Neural crest cell (in vitro differentiated cells): Measurements from ENCODE around the gene TRIM66. TPM values are rescaled to one million over a fixed set of nuclear protein-coding genes. Genes with fewer than 3 reads are reported as not detected.

ENCODE experiments used
- DNase-seq: peaks from one replicate; pipeline ENCODE4 v3.0.0; 2021; ENCODE audit warnings: low read depth, mixed read lengths, low spot score
- H3K27ac Mint-ChIP-seq: one replicate; pipeline ENCODE4 v1.8.0; 2021; ENCODE audit warnings: mild to moderate bottlenecking, mixed read lengths; ENCODE audit not compliant: unreplicated experiment
- H3K27me3 Mint-ChIP-seq: 2 replicates; pipeline ENCODE4 v1.8.0; 2021; ENCODE audit warnings: low read depth, mild to moderate bottlenecking, mixed read lengths
- H3K36me3 Mint-ChIP-seq: 2 replicates; pipeline ENCODE4 v1.8.0; 2021; ENCODE audit warnings: low read depth, mild to moderate bottlenecking, mixed read lengths
- H3K4me1 Mint-ChIP-seq: 2 replicates; pipeline ENCODE4 v1.8.0; 2021; ENCODE audit warnings: mixed read lengths
- H3K4me3 Mint-ChIP-seq: one replicate; pipeline ENCODE4 v1.8.0; 2021; ENCODE audit warnings: mild to moderate bottlenecking, mixed read lengths
- H3K9me3 Mint-ChIP-seq: 2 replicates; pipeline ENCODE4 v1.8.0; 2021; ENCODE audit warnings: mixed read lengths
- total RNA-seq: library from RNA; stranded (reverse); gene quantifications from 2 replicates; pipeline ENCODE4 v1.2.1, GENCODE V29; 2021
- TF ChIP-seq, protein P1 (sequence below): fragments of 200-600 bp; sonication (generic); conservative IDR thresholded peaks from 2 replicates; pipeline ENCODE4 v1.5.0; 2021; ENCODE audit warnings: antibody characterized with exemption, mild to moderate bottlenecking

TRIM66 gene
- total RNA-seq, 1 donor from 2014 or later, result 6.5 TPM

DNA sequence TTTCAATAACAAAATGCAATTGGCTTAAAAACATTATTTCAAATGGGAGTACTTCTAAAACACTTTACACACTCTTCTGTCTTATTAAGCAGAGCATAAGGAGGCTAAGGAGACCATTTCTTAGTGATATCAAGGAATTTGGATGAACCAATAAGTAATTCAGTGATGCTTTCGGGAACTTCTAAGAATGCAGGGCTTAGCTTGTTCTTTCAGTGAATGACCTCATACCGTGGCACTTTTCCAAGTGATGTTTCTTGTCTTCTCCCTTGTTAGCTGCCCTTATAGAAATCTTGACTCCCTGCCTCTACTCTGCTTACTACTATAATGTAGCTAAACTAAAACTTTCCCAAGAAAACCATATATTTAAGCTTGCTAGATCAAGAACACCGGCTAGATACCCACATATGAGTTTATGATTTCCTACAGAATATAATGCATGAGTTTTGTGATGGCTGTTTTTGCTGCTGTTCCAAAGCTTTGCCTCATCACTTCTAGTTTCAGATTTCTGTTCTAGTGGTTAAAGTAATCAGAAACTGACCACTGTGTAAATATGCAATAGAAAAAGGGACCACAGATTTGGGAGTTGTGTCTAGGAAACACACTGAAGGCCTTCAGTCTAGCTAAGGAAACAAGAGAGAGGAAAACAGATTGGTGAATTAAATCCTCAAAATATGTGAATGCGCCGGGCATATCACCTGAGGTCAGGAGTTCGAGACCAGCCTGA is 50.9 kb downstream of the TRIM66 start:
- Mint-ChIP-seq H3K36me3 (peaks cover 6% of the 10 kb centered on the region), H3K27ac (no peak overlapping the region), H3K27me3 (no peaks in the 10 kb centered on the region), H3K9me3 (peaks cover 1% of the 10 kb centered on the region), H3K4me3 (no peak overlapping the region), H3K4me1 (peaks cover 5% of the 10 kb centered on the region)
- DNase-seq, result no peak
- TF ChIP-seq, protein P1, sequence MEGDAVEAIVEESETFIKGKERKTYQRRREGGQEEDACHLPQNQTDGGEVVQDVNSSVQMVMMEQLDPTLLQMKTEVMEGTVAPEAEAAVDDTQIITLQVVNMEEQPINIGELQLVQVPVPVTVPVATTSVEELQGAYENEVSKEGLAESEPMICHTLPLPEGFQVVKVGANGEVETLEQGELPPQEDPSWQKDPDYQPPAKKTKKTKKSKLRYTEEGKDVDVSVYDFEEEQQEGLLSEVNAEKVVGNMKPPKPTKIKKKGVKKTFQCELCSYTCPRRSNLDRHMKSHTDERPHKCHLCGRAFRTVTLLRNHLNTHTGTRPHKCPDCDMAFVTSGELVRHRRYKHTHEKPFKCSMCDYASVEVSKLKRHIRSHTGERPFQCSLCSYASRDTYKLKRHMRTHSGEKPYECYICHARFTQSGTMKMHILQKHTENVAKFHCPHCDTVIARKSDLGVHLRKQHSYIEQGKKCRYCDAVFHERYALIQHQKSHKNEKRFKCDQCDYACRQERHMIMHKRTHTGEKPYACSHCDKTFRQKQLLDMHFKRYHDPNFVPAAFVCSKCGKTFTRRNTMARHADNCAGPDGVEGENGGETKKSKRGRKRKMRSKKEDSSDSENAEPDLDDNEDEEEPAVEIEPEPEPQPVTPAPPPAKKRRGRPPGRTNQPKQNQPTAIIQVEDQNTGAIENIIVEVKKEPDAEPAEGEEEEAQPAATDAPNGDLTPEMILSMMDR, result no peak

DNA sequence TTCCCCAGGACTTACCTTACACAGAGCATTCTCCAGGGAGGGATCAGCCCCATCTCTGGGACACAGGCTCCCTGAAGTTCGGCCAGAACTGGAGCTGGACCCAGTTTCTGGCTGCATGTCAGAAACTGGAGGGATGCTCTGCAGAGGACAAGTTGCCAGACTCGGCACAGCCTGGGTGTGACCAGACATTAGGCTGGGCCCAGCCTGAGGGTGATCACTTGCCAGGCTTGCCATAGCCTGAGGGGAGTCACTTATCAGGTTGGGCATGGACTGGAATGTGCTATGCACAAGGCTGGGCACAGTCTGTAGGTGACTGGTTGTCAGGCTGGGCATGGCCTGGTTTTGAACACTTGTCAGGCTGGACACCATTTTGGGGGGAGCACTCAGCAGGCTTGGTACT is 57.8 kb downstream of the TRIM66 start:
- TF ChIP-seq, protein P1, result no peak
- Mint-ChIP-seq H3K36me3 (no peaks in the 10 kb centered on the region), H3K27ac (no peak overlapping the region), H3K4me3 (no peak overlapping the region), H3K9me3 (no peaks in the 10 kb centered on the region), H3K27me3 (no peaks in the 10 kb centered on the region), H3K4me1 (peaks cover 8% of the 10 kb centered on the region)
- DNase-seq, result no peak

DNA sequence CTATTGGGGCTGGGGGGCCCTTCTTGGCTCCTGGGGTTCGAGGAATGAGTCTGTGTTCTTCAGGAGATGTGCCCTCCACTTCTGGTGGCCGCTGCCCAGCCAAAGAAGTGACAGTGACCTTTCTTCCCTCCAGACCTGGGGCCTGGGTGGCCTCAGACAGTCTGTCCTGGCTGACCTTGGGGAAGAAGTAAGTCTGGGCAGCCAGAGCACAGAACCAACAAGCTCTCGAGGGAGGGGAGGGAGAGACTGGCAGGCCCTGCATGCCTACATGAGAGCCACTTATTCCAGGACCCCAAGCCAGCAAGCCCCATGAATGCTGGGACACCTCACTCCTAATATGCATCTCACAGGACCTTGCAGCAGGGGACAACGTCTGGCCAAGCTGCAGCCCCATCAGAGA is 61.3 kb downstream of the TRIM66 start:
- DNase-seq, result no peak
- TF ChIP-seq, protein P1, result no peak
- no peaks in the 10 kb centered on the region for H3K9me3 Mint-ChIP-seq
- H3K27me3 Mint-ChIP-seq, result no peaks in the 10 kb centered on the region
- H3K36me3 Mint-ChIP-seq, result no peaks in the 10 kb centered on the region
- no peaks in the 10 kb centered on the region for H3K4me1 Mint-ChIP-seq
- no peak overlapping the region for H3K4me3 Mint-ChIP-seq
- H3K27ac Mint-ChIP-seq, result no peak overlapping the region

DNA sequence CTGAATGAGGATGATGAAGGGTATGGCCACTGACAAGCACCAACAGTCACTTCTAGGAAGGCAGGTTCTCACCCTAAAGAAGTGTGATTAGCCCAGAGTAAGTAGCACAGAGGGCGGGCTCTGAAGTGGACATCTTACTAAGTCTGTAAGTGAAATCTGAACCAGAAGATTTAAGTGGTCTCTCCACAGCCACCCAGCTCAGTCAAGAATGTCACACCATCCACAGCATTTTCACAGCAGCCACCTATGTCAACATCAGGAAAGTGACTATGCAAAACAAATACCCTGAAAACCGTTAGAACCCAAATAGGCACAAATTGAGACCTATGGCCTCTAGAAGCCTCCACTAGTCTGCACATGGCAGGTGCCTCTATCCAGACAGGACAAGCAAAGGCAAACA is 65.4 kb downstream of the TRIM66 start:
- Mint-ChIP-seq H3K36me3 (no peaks in the 10 kb centered on the region), H3K9me3 (no peaks in the 10 kb centered on the region), H3K4me3 (no peak overlapping the region), H3K27me3 (no peaks in the 10 kb centered on the region), H3K27ac (no peak overlapping the region), H3K4me1 (peaks cover 8% of the 10 kb centered on the region)
- TF ChIP-seq, protein P1, result no peak
- DNase-seq, result no peak

DNA sequence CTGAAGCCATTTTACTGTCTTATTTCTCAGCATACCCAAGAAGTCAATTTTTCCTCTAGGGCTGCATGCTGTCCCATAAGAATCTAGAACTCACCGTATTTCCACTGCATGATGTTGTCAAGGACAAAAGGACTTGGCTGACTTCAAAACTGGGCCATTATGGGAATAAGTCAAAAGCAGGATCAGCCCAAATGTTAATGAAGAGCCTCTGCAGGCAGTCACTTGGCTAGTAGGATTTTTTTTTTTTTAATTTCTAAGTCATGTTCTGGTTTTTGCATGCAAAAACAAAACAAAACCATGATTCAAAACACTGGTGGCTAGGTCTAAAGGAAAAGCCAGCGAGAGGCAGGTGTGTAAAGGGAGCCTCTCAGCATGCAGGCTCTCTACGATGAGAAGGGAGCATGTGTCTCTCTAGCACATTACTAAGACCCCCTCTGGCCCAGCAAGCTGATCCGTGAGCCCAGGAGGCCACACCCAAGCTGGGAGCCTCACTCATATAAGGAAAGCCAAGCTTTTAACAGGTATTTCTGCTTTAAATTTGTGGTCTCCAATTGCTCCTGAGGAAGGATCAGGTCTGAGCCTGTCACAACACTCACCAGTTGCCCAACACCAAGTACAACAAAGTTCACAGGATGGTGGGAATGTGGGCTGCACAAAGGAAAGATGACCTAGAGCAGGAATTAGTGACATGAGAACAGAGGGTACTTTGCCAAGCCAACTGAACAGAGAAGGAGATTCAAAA is 67.0 kb downstream of the TRIM66 start:
- Mint-ChIP-seq H3K9me3 (no peaks in the 10 kb centered on the region), H3K36me3 (no peaks in the 10 kb centered on the region), H3K4me1 (peaks cover 8% of the 10 kb centered on the region), H3K27ac (no peak overlapping the region), H3K4me3 (no peak overlapping the region), H3K27me3 (no peaks in the 10 kb centered on the region)
- TF ChIP-seq, protein P1, result no peak
- no peak for DNase-seq
